DLD1 (cell line): Measurements from ENCODE around the gene FUNDC2.

Experiments
- in situ Hi-C: cut with HindIII; loops from 2 replicates; pipeline ENCODE4 v1.10.0; 2017; ENCODE audit warnings: low sequenced_read_pairs

FUNDC2 gene

GRCh38 chrX:155068165-155068564 lies 41.5 kb downstream of the FUNDC2 start:
- in situ Hi-C loops = no loop called here

GRCh38 chrX:155069414-155069813 lies 42.8 kb downstream of the FUNDC2 start:
- in situ Hi-C loops = no loop called here

GRCh38 chrX:155070038-155070437 lies 43.4 kb downstream of the FUNDC2 start:
- in situ Hi-C loops = no loop called here

- in situ Hi-C loops = no loop called here
These were observed 44.0 kb downstream of the FUNDC2 start for GRCh38 chrX:155070663-155070974.

GRCh38 chrX:155070975-155071693 lies 44.5 kb downstream of the FUNDC2 start, which contains the start of the genes BRCC3, CMC4 and MTCP1:
Gene BRCC3 (plus strand): TSS chrX:155071508. CDS start chrX:155071528, 20 bp downstream.
Gene CMC4 (minus strand): TSS chrX:155071136. CDS start chrX:155064023, 7,113 bp downstream.
Gene MTCP1 (minus strand): TSS chrX:155071136. CDS start chrX:155066010, 5,126 bp downstream.
- in situ Hi-C loops = no loop called here

- in situ Hi-C loops = no loop called here
These were observed 45.1 kb downstream of the FUNDC2 start for GRCh38 chrX:155071694-155072280.

- in situ Hi-C loops = no loop called here
These were observed 59.7 kb downstream of the FUNDC2 start for GRCh38 chrX:155086202-155086840.

- in situ Hi-C loops = no loop called here
These were observed 60.5 kb downstream of the FUNDC2 start for GRCh38 chrX:155086961-155087735.

- in situ Hi-C loops = no loop called here
These were observed 67.9 kb downstream of the FUNDC2 start for GRCh38 chrX:155094468-155095061.

GRCh38 chrX:155105919-155106318 lies 79.3 kb downstream of the FUNDC2 start:
- in situ Hi-C loops = no loop called here

GRCh38 chrX:155108427-155108826 lies 81.8 kb downstream of the FUNDC2 start:
- in situ Hi-C loops = no loop called here
